ENCODE data around the gene CRCP.
"Not testable (repeated sequence)": the region's sequence is repeated elsewhere in the genome, so short reads cannot be mapped to it uniquely, and the experiment has no call there.

The CRCP gene

GRCh38 chr7:66153691-66154090 lies 39.0 kb downstream of the CRCP start:
- DNase-seq (ENCODE audit: low read depth in 2 of 2) = no peak

DNA sequence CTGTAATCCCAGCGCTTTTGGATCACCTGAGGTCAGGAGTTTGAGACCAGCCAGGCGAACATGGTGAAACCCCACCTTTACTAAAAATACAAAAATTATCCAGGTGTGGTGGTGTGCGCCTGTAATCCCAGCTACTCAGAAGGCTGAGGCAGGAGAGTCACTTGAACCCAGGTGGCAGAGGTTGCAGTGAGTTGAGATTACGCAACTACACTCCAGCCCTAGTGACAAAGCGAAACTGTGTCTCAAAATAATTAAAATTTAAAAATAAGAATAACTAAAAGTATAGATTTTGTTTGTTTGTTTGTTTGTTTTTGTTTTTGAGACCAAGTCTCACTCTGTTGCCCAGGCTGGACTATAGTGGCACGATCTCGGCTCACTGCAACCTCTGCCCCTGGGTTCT lies 41.4 kb downstream of the CRCP start:
- not testable (repeated sequence) for DNase-seq (ENCODE audit: low read depth in 2 of 2)

DNA sequence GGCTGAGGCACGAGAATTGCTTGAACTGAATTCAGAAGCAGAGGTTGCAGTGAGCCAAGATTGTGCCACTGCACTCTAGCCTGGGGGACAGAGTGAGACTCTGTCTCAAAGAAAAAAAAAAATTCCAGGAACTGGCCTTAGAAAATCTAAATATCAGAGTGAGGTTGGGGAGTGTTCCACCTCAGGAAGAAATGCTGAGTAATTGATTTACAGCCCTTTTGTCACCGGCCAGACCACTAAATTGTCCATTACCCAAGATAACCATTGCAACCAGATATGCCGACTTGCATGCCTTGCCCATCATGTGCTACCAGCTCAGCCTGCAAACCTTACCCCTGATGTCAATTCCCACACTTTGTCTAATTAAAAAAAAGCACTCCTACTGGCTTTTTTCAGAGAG lies 42.4 kb downstream of the CRCP start:
- DNase-seq (ENCODE audit: low read depth in 2 of 2) = no peak

- DNase-seq (ENCODE audit: low read depth in 2 of 2) = no peak
These were observed 48.0 kb downstream of the CRCP start for GRCh38 chr7:66162622-66163021.

- DNase-seq (ENCODE audit: low read depth in 2 of 2) = no peak
These were observed 48.6 kb downstream of the CRCP start for GRCh38 chr7:66163186-66163610.

GRCh38 chr7:66164356-66164755 lies 49.7 kb downstream of the CRCP start:
- no peak for DNase-seq (ENCODE audit: low read depth in 2 of 2)

DNA sequence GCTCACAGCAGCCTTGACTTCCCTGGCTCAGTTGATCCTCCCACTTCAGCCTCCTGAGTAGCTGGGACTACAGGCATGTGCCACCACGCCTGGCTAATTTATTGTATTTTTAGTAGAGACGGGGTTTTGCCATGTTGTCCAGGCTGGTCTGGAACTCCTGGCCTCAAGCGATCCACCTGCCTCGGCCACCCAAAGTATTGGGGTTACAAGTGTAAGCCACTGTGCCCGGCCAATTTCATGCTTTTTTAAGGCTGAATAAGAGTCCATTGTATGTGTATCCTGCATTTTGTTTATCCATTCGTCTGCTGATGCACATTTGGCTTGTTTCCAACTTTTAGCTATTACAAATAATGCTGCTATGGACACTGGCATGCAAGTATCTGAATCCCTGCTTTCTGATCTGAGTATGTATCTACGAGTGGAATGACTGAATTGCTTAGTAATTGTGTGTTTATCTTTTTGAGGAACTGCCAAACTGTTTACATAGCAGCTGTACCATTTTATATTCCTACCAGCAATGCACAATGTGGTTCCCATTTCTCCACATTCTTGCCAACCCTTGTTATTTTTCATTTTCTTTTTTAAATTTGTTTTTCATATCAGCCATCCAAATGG lies 53.2 kb downstream of the CRCP start:
- DNase-seq (ENCODE audit: low read depth in 2 of 2) = no peak

- no peak for DNase-seq (ENCODE audit: low read depth in 2 of 2)
These were observed 55.0 kb downstream of the CRCP start for GRCh38 chr7:66169616-66170015.

DNA sequence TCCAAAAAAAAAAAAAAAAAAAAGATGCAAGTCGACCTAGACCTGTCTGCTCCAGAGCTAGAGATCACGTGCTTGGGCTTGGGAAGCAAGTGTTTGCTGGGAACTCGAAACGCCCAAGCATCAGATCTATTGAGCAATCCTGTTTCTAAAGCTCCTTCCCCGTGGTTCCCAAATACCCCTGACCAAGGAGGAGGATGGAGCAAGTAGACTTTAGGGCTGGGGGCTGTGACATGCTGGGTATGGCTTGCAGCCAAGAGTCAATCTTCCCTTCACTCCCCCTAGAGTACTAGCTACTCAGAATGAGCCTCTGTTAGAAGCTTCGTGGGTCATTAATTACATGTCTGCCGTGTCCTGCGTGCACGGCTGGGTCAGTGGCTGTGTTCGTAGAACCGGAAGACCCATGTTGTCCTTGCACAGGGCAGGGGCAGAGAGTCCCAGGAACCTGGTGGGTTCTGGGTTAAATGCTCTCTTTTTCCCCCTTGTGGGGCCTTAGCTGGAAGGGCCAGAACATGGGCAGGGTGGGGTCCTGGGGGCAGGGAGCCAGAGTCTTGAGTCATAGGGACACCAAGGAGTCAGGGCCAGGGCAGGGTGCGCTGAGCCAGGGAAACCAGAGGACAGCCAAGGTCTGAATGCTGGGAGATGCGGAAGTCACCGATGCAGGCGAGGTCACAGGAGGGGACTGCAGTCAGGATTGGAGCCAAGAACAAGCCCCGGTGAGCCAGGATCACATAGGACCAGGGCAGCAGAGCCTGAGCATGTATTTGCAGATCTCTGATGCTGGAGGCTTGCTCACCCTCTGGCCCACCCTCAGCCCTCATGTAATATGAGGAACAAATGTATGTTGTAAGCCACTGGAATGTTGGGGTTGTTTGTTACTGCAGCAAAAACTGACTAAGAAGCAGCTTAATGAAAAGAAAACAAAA lies 55.9 kb downstream of the CRCP start:
- no peak for DNase-seq (ENCODE audit: low read depth in 2 of 2)

DNA sequence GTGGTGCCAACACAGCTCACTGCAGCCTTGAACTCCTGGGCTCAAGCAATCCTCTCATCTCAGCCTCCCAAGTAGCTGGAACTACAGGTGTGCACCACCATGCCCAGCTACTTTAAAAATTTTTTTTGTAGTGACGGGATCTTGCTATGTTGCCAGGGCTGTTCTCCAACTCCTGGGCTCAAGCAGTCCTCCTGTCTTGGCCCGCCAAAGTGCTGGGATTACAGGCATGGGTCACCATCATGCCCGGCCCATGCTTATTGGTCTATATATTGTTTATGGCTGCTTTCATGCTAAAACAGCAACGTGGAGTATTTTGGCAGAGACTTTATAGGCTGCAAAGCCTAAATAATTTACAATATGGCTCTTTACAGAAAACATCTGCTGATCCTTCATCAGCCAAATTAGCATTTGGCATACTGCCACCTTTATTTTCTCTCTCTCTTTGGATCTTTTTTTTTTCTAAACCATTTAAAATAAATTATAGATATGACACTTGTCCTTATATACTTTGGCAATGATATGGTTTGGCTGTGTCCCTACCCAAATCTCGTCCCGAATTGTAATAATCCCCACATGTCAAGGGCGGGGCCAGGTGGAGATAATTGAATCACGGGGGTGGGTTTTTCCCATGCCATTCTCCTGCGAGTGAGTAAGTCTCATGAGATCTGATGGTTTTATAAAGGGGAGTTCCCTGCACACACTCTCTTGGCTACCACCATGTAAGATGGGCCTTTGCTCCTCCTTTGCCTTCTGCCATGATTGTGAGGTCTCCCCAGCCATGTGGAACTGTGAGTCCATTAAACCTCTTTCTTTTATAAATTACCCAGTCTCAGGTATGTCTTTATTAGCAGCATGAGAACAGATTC lies 58.1 kb downstream of the CRCP start:
- not testable (repeated sequence) for DNase-seq (ENCODE audit: low read depth in 2 of 2)

DNA sequence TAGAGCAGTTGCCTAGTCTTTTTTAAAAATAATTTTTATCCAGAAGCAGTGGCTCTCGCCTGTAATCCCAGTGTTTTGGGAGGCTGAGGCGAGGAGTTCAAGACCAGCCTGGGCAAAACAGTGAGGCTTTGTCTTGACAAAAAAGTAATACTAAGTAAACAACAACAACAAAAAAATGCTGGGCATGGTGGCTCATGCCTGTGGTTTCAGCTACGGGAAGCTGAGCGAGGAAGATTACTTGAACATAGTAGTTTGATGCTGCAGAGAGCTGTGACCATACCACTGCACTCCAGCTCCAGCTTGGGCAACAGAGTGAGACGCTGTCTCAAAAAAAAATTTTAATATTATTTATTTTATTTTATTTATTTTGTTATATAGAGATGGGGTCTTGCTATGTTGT lies 59.2 kb downstream of the CRCP start:
- no peak for DNase-seq (ENCODE audit: low read depth in 2 of 2)

DNA sequence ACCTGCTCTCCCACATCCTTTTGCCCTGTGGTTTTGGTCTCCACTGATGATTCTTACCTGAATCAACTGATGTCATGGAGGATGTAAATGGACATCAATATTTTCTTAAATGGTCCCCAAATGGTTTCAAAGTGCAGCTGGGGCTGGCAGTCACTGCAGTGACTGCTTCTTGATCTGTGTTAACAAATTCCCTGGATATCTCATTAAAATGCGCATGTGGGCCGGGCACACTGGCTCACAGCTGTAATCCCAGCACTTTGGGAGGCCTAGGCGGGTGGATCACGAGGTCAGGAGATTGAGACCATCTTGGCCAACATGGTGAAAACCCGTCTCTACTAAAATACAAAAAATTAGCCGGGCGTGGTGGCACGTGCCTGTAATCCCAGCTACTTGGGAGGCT lies 60.4 kb downstream of the CRCP start:
- DNase-seq (ENCODE audit: low read depth in 2 of 2) = not testable (repeated sequence)

- no peak for DNase-seq (ENCODE audit: low read depth in 2 of 2)
These were observed 62.3 kb downstream of the CRCP start for GRCh38 chr7:66176914-66177313.

GRCh38 chr7:66178258-66178657 lies 63.6 kb downstream of the CRCP start:
- no peak for DNase-seq (ENCODE audit: low read depth in 2 of 2)

DNA sequence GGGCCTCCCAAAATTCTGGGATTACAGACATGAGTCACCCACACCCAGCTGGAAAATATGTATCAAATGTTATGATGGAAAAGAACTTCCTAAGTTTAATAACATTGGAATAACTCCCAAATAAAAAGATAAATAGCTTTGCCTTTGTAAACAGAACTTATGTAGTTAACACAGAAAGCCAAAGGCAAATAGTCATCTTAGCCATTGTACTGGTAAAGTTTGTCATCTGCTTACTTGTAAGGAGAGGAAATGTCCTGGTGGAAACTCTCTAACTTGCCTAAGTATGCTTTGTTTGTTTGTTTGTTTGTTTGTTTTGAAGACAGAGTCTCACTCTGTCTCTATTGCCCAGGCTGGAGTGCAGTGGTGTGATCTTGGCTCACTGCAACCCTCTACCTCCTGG lies 66.7 kb downstream of the CRCP start:
- no peak for DNase-seq (ENCODE audit: low read depth in 2 of 2)

DNA sequence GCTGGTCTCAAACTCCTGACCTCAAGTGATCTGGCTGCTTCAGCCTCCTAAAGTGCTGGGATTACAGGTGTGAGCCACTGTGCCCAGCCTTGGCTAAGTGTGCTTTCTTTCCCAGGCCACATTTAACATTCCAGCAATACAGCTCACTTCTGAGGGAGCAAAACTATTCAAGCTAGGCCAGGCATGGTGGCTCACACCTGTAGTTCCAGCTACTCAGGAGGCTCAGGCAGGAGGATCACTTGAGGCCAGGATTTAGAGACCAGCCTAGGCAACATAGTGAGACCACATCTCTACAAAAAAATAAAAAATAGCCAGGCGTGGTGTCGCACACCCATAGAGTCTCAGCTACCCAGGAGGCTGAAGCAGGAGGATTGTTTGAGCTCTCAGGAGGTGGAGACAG lies 67.2 kb downstream of the CRCP start:
- no peak for DNase-seq (ENCODE audit: low read depth in 2 of 2)

- no peak for DNase-seq (ENCODE audit: low read depth in 2 of 2)
These were observed 68.3 kb downstream of the CRCP start for GRCh38 chr7:66182920-66183319.

- DNase-seq (ENCODE audit: low read depth in 2 of 2) = no peak
These were observed 69.1 kb downstream of the CRCP start for GRCh38 chr7:66183700-66184099.

DNA sequence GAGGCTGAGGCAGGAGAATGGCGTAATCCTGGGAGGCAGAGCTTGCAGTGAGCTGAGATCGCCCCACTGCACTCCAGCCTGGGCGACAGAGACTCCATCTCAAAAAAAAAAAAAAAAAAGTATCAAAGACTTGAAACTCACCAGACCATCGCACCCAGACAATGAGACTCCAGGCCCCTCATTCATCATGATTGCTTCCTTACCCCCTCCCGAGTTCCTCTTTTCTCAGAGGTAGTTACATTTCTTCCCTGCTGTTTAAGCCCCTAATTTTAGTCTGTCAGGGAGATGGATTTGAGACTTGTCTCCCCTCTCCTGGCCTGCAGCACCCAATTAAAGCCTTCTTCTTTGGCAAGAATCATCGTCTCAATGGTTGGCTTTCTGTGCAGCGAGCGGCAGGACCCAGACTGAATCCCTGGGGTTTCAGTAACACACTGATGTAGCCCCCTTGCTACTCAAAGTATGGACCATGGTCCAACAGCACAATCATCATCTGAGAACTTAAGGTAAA lies 71.1 kb downstream of the CRCP start:
- DNase-seq (ENCODE audit: low read depth in 2 of 2) = no peak

- no peak for DNase-seq (ENCODE audit: low read depth in 2 of 2)
These were observed 72.3 kb downstream of the CRCP start for GRCh38 chr7:66186991-66187390.

DNA sequence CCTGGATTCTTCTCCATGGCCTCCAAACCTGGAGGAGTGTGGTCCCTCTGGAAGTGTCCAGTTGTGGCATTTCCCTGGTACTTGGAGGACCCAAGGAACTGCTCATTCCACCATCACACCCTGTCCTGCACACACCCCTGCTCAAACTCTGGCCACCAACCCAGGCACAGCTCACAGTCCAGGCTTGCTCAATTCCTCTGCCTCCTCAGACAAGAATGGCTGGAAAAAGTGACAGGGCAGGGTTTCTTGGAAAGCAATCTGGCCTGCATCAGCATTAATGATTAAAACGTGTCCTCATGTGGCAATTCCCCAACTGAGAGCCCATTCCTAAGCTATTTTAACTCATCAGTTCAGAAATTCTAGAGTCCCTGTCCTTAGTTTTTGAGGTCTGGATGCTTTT lies 73.3 kb downstream of the CRCP start:
- DNase-seq (ENCODE audit: low read depth in 2 of 2) = no peak

- no peak for DNase-seq (ENCODE audit: low read depth in 2 of 2)
These were observed 74.0 kb downstream of the CRCP start for GRCh38 chr7:66188645-66189044.
